SU-DHL-6 (cell line): ENCODE measurements around the gene SGIP1.

Experiments
- H2AFZ ChIP-seq: fragments of 200-600 bp; sonication (generic); 2 replicates; pipeline ENCODE4 v1.6.1; 2014; ENCODE audit warnings: low read depth, mild to moderate bottlenecking, moderate library complexity, mixed read lengths, antibody characterized with exemption, low read length; ENCODE audit not compliant: severe bottlenecking
- H3F3A ChIP-seq: fragments of 200-600 bp; shearing (Covaris generic); 2 replicates; pipeline ENCODE4 v1.6.0; 2016; ENCODE audit warnings: antibody characterized with exemption, mild to moderate bottlenecking; ENCODE audit not compliant: insufficient read depth
- H3K27ac ChIP-seq: fragments of 200-600 bp; sonication (generic); 2 replicates; pipeline ENCODE4 v1.5.1; 2016; ENCODE audit warnings: low read depth, mild to moderate bottlenecking, low read length, moderate library complexity, mixed read lengths
- H3K27me3 ChIP-seq: fragments of 200-600 bp; sonication (generic), shearing (Covaris generic); 2 replicates; pipeline ENCODE4 v1.6.0; 2014; ENCODE audit warnings: mild to moderate bottlenecking, low read length
- H3K36me3 ChIP-seq: fragments of 200-600 bp; sonication (generic); 2 replicates; pipeline ENCODE4 v1.6.1; 2014; ENCODE audit warnings: mild to moderate bottlenecking, low read length, mixed read lengths
- H3K4me2 ChIP-seq: fragments of 300-600, 200-600 bp; shearing (Covaris generic), sonication (generic); 2 replicates; pipeline ENCODE4 v1.6.0; 2014; ENCODE audit warnings: low read length, low read depth, mild to moderate bottlenecking; ENCODE audit not compliant: poor library complexity, severe bottlenecking
- H3K4me3 ChIP-seq: fragments of 200-600 bp; sonication (generic); 2 replicates; pipeline ENCODE4 v1.5.1; 2014; ENCODE audit warnings: antibody characterized with exemption, low read length, mild to moderate bottlenecking, mixed read lengths; ENCODE audit not compliant: insufficient read depth, poor library complexity, severe bottlenecking
- H3K79me2 ChIP-seq: fragments of 200-600 bp; sonication (generic); 2 replicates; pipeline ENCODE4 v1.6.1; 2014; ENCODE audit warnings: mild to moderate bottlenecking, low read length, moderate library complexity; ENCODE audit not compliant: insufficient read depth
- H3K9ac ChIP-seq: fragments of 200-600 bp; sonication (generic); 2 replicates; pipeline ENCODE4 v1.7.0; 2014; ENCODE audit warnings: mild to moderate bottlenecking, low read length
- H3K9me2 ChIP-seq: fragments of 200-600 bp; sonication (generic); replicated peaks from 2 replicates; pipeline ENCODE4 v1.6.1; 2014; ENCODE audit warnings: low read length; ENCODE audit not compliant: insufficient read depth
- H3K9me3 ChIP-seq: fragments of 200-600 bp; sonication (generic); 2 replicates; pipeline ENCODE4 v1.6.1; 2014; ENCODE audit warnings: low read length, mixed read lengths; ENCODE audit not compliant: insufficient read depth
- H4K20me1 ChIP-seq: fragments of 200-600 bp; sonication (generic); 2 replicates; pipeline ENCODE4 v1.6.1; 2014; ENCODE audit warnings: low read depth, mild to moderate bottlenecking, antibody characterized with exemption, low read length, moderate library complexity, mixed read lengths
- CTCF ChIP-seq: fragments of 200-600 bp; sonication (generic); IDR thresholded peaks from one replicate; pipeline ENCODE4 v1.5.1; 2017; ENCODE audit warnings: antibody characterized with exemption, mild to moderate bottlenecking, low read length, moderate library complexity; ENCODE audit not compliant: insufficient read depth, poor library complexity, severe bottlenecking
- EZH2phosphoT487 ChIP-seq: fragments of 200-600 bp; sonication (generic), shearing (Covaris generic); conservative IDR thresholded peaks from 2 replicates; pipeline ENCODE4 v1.6.1; 2018; ENCODE audit warnings: mild to moderate bottlenecking, antibody characterized with exemption, low read length, moderate library complexity, mixed read lengths

The SGIP1 gene

GRCh38 chr1:66563094-66563800 lies 29.3 kb downstream of the SGIP1 start:
- H3K79me2 ChIP-seq = no peaks in the 10 kb centered on the region
- no peak overlapping the region for H3K27ac ChIP-seq
- no peak overlapping the region for H3K9ac ChIP-seq
- H3K36me3 ChIP-seq = no peaks in the 10 kb centered on the region
- H3K9me2 ChIP-seq = no peaks in the 10 kb centered on the region
- H3F3A ChIP-seq = no peaks in the 10 kb centered on the region
- H3K9me3 ChIP-seq = no peaks in the 10 kb centered on the region
- no peak overlapping the region for H2AFZ ChIP-seq
- H3K4me3 ChIP-seq = no peak overlapping the region
- TF ChIP-seq CTCF (no peak), EZH2phosphoT487 (no peak)
- no peak overlapping the region for H3K4me2 ChIP-seq
- no peaks in the 10 kb centered on the region for H4K20me1 ChIP-seq
- no peaks in the 10 kb centered on the region for H3K27me3 ChIP-seq

DNA sequence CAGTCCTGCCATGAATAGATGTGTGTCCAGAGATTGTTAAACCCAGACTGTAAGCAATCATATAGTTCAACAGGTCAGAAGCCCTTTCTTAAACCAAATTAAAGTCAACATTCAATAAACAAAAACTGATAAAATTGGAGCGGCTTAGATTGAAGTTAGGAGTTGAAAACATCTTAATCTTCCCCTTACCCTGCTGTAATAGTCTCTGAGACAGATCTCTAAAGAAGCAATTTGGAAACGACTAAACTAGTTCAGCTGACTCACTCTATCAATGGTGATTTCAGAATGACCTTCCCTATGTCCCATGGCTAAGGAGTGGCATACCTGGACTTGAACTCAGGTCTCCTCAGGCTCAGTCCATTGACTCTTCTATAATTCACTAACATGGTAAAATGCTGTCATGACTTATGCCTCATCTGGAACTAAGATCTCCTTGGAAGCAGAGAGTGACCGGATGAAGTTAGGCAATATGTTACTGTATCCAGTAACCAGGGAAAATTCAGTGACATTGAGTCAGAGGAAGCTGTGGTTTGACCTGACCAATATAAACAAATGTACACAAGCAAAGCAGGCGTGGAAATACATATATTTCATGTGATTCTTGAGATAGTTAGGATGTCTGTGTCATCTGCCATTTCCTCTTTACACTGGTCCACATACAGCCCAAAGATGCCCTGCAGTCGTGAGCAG lies 30.1 kb downstream of the SGIP1 start:
- Histone ChIP-seq H3K9me2 (no peaks in the 10 kb centered on the region), H3K27ac (no peak overlapping the region), H3K4me2 (no peak overlapping the region), H4K20me1 (no peaks in the 10 kb centered on the region), H3F3A (no peaks in the 10 kb centered on the region), H3K27me3 (no peaks in the 10 kb centered on the region), H3K4me3 (no peak overlapping the region), H3K9ac (no peak overlapping the region), H2AFZ (no peak overlapping the region), H3K79me2 (no peaks in the 10 kb centered on the region), H3K9me3 (no peaks in the 10 kb centered on the region), H3K36me3 (no peaks in the 10 kb centered on the region)
- TF ChIP-seq CTCF (no peak), EZH2phosphoT487 (no peak)

- H3F3A ChIP-seq = no peaks in the 10 kb centered on the region
- no peaks in the 10 kb centered on the region for H3K9me3 ChIP-seq
- H4K20me1 ChIP-seq = no peaks in the 10 kb centered on the region
- no peak overlapping the region for H3K4me2 ChIP-seq
- H3K4me3 ChIP-seq = no peak overlapping the region
- TF ChIP-seq EZH2phosphoT487 = no peak
- no peaks in the 10 kb centered on the region for H3K36me3 ChIP-seq
- H3K27ac ChIP-seq = no peak overlapping the region
- H3K9ac ChIP-seq = no peak overlapping the region
- no peaks in the 10 kb centered on the region for H3K79me2 ChIP-seq
- H2AFZ ChIP-seq = no peak overlapping the region
- no peaks in the 10 kb centered on the region for H3K9me2 ChIP-seq
- H3K27me3 ChIP-seq = no peaks in the 10 kb centered on the region
These were observed 36.2 kb downstream of the SGIP1 start for GRCh38 chr1:66570196-66570595.

DNA sequence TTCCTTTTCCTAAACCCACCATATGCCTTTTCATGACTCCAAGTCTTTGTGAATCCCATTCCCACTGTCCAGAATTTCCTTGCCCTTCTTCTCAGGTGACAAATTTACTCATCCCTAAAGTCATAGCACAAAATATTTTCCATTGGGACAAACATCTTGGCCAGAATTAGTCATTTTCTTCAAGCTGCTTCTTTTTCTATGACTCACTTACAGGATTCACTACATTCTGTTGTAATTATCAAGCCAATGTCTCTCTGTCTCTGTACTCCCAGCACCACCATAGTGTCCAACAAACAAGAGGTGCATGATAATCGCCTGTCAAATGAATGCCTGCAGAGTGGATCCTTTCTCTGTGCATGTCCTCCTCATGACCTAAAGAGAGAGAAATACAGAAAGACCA lies 37.8 kb downstream of the SGIP1 start:
- H3K27me3 ChIP-seq = no peaks in the 10 kb centered on the region
- H3K9me2 ChIP-seq = no peaks in the 10 kb centered on the region
- no peak overlapping the region for H3K27ac ChIP-seq
- H3F3A ChIP-seq = no peaks in the 10 kb centered on the region
- no peak overlapping the region for H3K9ac ChIP-seq
- TF ChIP-seq EZH2phosphoT487 (no peak), CTCF (no peak)
- H3K4me3 ChIP-seq = no peak overlapping the region
- H3K9me3 ChIP-seq = no peaks in the 10 kb centered on the region
- H2AFZ ChIP-seq = no peak overlapping the region
- H3K4me2 ChIP-seq = no peak overlapping the region
- no peaks in the 10 kb centered on the region for H3K79me2 ChIP-seq
- H3K36me3 ChIP-seq = no peaks in the 10 kb centered on the region
- H4K20me1 ChIP-seq = no peaks in the 10 kb centered on the region
